Endothelial cell of umbilical vein (primary cell): ENCODE measurements around the gene ZBTB7C. TPM values are rescaled to one million over a fixed set of nuclear protein-coding genes. Genes with fewer than 3 reads are reported as not detected.

Experiments
- BruUV-seq: library from RNA; stranded (reverse); fragments of 400-500 nt; replicated peaks from 2 replicates; lab custom pipeline; 2021; lab: Mats Ljungman, UMichigan
- CTCF ChIA-PET: fragments of 300-600, 350-600 bp; sonication (Branson Sonifier 250); formaldehyde crosslinking; loops from one replicate; lab custom pipeline; 2021; ENCODE audit warnings: antibody characterized with exemption, inconsistent platforms; lab: Charles Lee
- POLR2A ChIA-PET: fragments of 300-600, 350-600 bp; sonication (Branson Sonifier 250); formaldehyde crosslinking; loops from one replicate; lab custom pipeline; 2021; ENCODE audit warnings: antibody characterized with exemption, inconsistent platforms; lab: Charles Lee
- DNase-seq: peaks from one replicate; pipeline ENCODE4 v3.0.0-alpha.2; 2011; ENCODE audit warnings: low read depth, low spot score
- FAIRE-seq: peaks from 2 replicates; lab custom pipeline; 2011; peaks lifted over from hg19 to GRCh38; lab: Jason Lieb, UNC
- H2AFZ ChIP-seq: 2 replicates; pipeline ENCODE4 v1.6.0; 2012; ENCODE audit warnings: low read depth, low read length, control low read depth, inconsistent platforms
- H3K27ac ChIP-seq: 2 replicates; pipeline ENCODE4 v1.5.1; 2011; ENCODE audit warnings: low read depth, mild to moderate bottlenecking, control low read depth, low read length, moderate library complexity; ENCODE audit not compliant: insufficient read depth
- H3K27me3 ChIP-seq, 2 experiments: 2 replicates each; pipeline versions ENCODE4 v1.6.0 to v1.6.1; 2011; ENCODE audit warnings: low read length in 2 of 2, mixed read lengths in 1 of 2; ENCODE audit not compliant: control insufficient read depth in 2 of 2, insufficient read depth in 2 of 2
- H3K36me3 ChIP-seq, 2 experiments: 2 replicates in 1 of 2; 3 replicates in 1 of 2; pipeline ENCODE4 v1.5.1; 2011; ENCODE audit warnings: low read length in 2 of 2, mild to moderate bottlenecking in 1 of 2, moderate library complexity in 1 of 2; ENCODE audit not compliant: control insufficient read depth in 2 of 2, insufficient read depth in 2 of 2; ENCODE audit errors: extremely low read depth in 1 of 2
- H3K4me1 ChIP-seq: 3 replicates; pipeline ENCODE4 v1.5.1; 2011; ENCODE audit warnings: mild to moderate bottlenecking, low read length; ENCODE audit not compliant: control insufficient read depth, insufficient read depth; ENCODE audit errors: extremely low read depth
- H3K4me2 ChIP-seq: 2 replicates; pipeline ENCODE4 v1.6.1; 2011; ENCODE audit warnings: low read length, control low read depth, mixed read lengths; ENCODE audit not compliant: insufficient read depth
- H3K4me3 ChIP-seq, 3 experiments: fragments of 200-600 bp in 1 of 3; sonication (generic), shearing (Covaris generic) in 1 of 3; replicated peaks in 1 of 3; 2 replicates each; pipeline ENCODE4 v1.5.1; 2011 to 2016; ENCODE audit warnings: control low read depth in 3 of 3, low read length in 3 of 3, mild to moderate bottlenecking in 2 of 3, inconsistent platforms in 1 of 3, low read depth in 1 of 3, moderate library complexity in 1 of 3; ENCODE audit not compliant: insufficient read depth in 1 of 3
- H3K79me2 ChIP-seq: 2 replicates; pipeline ENCODE4 v1.6.0; 2012; ENCODE audit warnings: low read length, inconsistent platforms; ENCODE audit not compliant: control insufficient read depth, insufficient read depth
- H3K9ac ChIP-seq: replicated peaks from 2 replicates; pipeline ENCODE3; 2011; ENCODE audit warnings: low read length, control low read depth; ENCODE audit not compliant: insufficient read depth; ENCODE audit errors: extremely low read depth
- H3K9me1 ChIP-seq: replicated peaks from 3 replicates; pipeline ENCODE4 v1.6.0; 2011; ENCODE audit warnings: mild to moderate bottlenecking, low read length; ENCODE audit not compliant: control insufficient read depth, insufficient read depth; ENCODE audit errors: extremely low read depth
- H3K9me3 ChIP-seq: replicated peaks from 2 replicates; pipeline ENCODE4 v1.5.1; 2012; ENCODE audit warnings: low read length, inconsistent platforms; ENCODE audit not compliant: control insufficient read depth, insufficient read depth
- H4K20me1 ChIP-seq: replicated peaks from 2 replicates; pipeline ENCODE3; 2011; ENCODE audit warnings: mild to moderate bottlenecking, low read length; ENCODE audit not compliant: control insufficient read depth, insufficient read depth; ENCODE audit errors: extremely low read depth
- CTCF ChIP-seq, 2 donors: IDR thresholded peaks; 1 replicate in 1 of 2; 2 replicates in 1 of 2; pipeline ENCODE4 v1.5.1; 2011; ENCODE audit warnings: low read length in 2 of 2, mild to moderate bottlenecking in 2 of 2, moderate library complexity in 2 of 2, control low read depth in 1 of 2, inconsistent platforms in 1 of 2, low read depth in 1 of 2; ENCODE audit not compliant: insufficient read depth in 1 of 2; ENCODE audit errors: extremely low read depth in 1 of 2
- EZH2 ChIP-seq: IDR thresholded peaks from 2 replicates; pipeline ENCODE4 v1.6.1; 2012; ENCODE audit warnings: borderline replicate concordance, low read depth, mild to moderate bottlenecking, moderate library complexity, low read length, inconsistent platforms; ENCODE audit not compliant: severe bottlenecking
- FOS ChIP-seq: IDR thresholded peaks from 2 replicates; pipeline ENCODE4 v1.6.1; 2011; ENCODE audit warnings: mild to moderate bottlenecking, low read length, moderate library complexity, borderline replicate concordance; ENCODE audit not compliant: insufficient read depth
- GATA2 ChIP-seq: IDR thresholded peaks from 2 replicates; pipeline ENCODE4 v1.7.0; 2011; ENCODE audit warnings: low read depth, mild to moderate bottlenecking, moderate library complexity, mixed read lengths, low read length; ENCODE audit not compliant: insufficient read length, insufficient read depth
- JUN ChIP-seq: IDR thresholded peaks from 2 replicates; pipeline ENCODE4 v1.6.1; 2011; ENCODE audit warnings: borderline replicate concordance, low read depth; ENCODE audit not compliant: insufficient read length, insufficient read depth
- MAX ChIP-seq: IDR thresholded peaks from 2 replicates; pipeline ENCODE4 v1.6.1; 2011; ENCODE audit not compliant: insufficient read depth, insufficient read length
- MYC ChIP-seq: IDR thresholded peaks from one replicate; pipeline ENCODE4 v1.6.1; 2011; ENCODE audit warnings: mild to moderate bottlenecking, low read depth, low read length
- POLR2A ChIP-seq: IDR thresholded peaks from 2 replicates; pipeline ENCODE4 v1.6.1; 2012; ENCODE audit warnings: low read depth, mild to moderate bottlenecking, control low read depth, low read length
- POLR2AphosphoS5 ChIP-seq: IDR thresholded peaks from 2 replicates; pipeline ENCODE4 v1.6.1; 2012; ENCODE audit warnings: low read depth, mild to moderate bottlenecking, control low read depth, low read length, moderate library complexity; ENCODE audit not compliant: insufficient read depth
- dilution Hi-C: fragments of 300-500 bp; cut with MboI; formaldehyde crosslinking; loops from one replicate; pipeline ENCODE4 v1.15.0; 2019; ENCODE audit warnings: low sequenced_read_pairs; ENCODE audit not compliant: extremely low pct_ligation_motif_present
- intact Hi-C: fragments of 100-400 bp; cut with micrococcal nuclease; formaldehyde crosslinking; loops from one replicate; pipeline ENCODE4 v1.10.0; 2022
- polyA plus RNA-seq, 4 experiments: library from polyadenylated mRNA; depleted of rRNA in 3 of 4; stranded (reverse) in 3 of 4; unstranded in 1 of 4; fragments of >200 nt; gene quantifications; 2 replicates each; pipeline versions ENCODE4 v1.2.1 to v1.2.3, GENCODE V29; 2011 to 2012; ENCODE audit warnings: missing spikeins in 1 of 4
- total RNA-seq: library from RNA; stranded (reverse); gene quantifications from 2 replicates; pipeline ENCODE4 v1.2.3, GENCODE V29; 2021

Gene ZBTB7C
- total and polyA plus RNA-seq, 2 donors (not counting 3 experiments of a cell fraction or from before 2014, with no cell fraction given): not detected

GRCh38 chr18:48024009-48024512 lies 385.1 kb downstream of the ZBTB7C start:
- TF ChIP-seq POLR2A: no peak
- TF ChIP-seq GATA2: no peak
- TF ChIP-seq MYC: no peak
- no peak for TF ChIP-seq CTCF (IDR thresholded peaks at IDR 0.05; ENCODE audit: extremely low read depth in 1 of 2, insufficient read depth in 1 of 2, low read depth in 1 of 2, low read length in 2 of 2)
- no peak for TF ChIP-seq MAX
- TF ChIP-seq POLR2AphosphoS5: no peak
- no peak for TF ChIP-seq JUN
- no peak for TF ChIP-seq FOS
- TF ChIP-seq EZH2: no peak
- Histone ChIP-seq H3K36me3 (no peaks in the 10 kb centered on the region), H4K20me1 (no peaks in the 10 kb centered on the region), H3K27me3 (peaks cover 2 to 5% of the 10 kb centered on the region in 2 experiments), H3K4me1 (peaks cover 10% of the 10 kb centered on the region), H3K9me1 (no peaks in the 10 kb centered on the region), H2AFZ (no peak overlapping the region), H3K79me2 (no peaks in the 10 kb centered on the region), H3K4me2 (no peak overlapping the region), H3K27ac (no peak overlapping the region), H3K4me3 (no peak overlapping the region), H3K9me3 (no peaks in the 10 kb centered on the region), H3K9ac (no peak overlapping the region)
- no peak for FAIRE-seq
- BruUV-seq: no TSS peak
- DNase-seq: no peak
- intact Hi-C loops: loop anchor here (1.0 kb wide), 1 partner anchor 422 kb away; no protein-coding TSS in a partner anchor
- dilution Hi-C loops: no loop called here
- POLR2A ChIA-PET: no interaction called here
- CTCF ChIA-PET: interaction anchor here (0.8 to 1.6 kb wide), 3 partner anchors 249 to 421 kb away, joined by 3 to 10 read pairs (median 4); no protein-coding TSS in a partner anchor
